GM20431 (cell line): ENCODE measurements around the gene PSG6.
"Not testable (repeated sequence)": the region's sequence is repeated elsewhere in the genome, so short reads cannot be mapped to it uniquely, and the experiment has no call there.

Experiments used
- in situ Hi-C: fragments of 300-500 bp; cut with MseI, MboI; formaldehyde crosslinking; loops from one replicate; pipeline ENCODE4 v1.15.0; 2020; ENCODE audit warnings: low sequenced_read_pairs; ENCODE audit not compliant: unreplicated experiment

The PSG6 gene

DNA sequence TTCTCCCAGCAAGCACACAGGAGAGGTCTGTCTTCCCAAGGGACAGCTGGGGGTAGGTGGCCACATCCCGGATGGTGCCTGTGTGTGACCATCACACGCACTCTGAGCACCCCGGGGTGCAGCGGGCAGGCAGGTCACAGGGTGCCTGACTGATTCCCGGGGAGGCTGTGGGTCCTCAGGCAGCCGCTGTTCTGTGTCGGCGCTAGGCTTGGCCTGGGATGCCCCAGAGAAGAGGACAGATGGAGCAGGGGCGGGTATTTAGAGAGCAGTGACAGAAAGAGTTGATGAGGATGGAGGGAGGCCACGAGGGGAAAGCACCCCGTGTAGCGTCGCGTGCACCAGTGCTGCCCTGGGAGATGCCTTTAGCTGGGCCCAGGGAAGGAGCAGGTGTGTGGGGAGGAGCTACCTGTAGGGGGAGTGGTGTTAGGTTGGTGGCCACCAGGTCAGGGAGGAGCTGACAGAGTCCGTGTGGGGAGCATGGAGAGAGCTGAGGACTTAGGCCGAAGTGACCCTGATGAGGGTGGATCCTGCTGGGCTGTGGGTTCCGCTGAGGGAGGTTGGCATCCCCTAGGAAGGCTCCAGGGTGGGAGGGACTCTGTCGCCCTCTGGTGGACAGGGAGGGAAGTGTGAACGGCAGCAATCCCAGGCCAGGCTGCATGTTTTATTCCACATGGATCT, 60.7 kb downstream of the PSG6 start:
- in situ Hi-C loops: not testable (repeated sequence)

DNA sequence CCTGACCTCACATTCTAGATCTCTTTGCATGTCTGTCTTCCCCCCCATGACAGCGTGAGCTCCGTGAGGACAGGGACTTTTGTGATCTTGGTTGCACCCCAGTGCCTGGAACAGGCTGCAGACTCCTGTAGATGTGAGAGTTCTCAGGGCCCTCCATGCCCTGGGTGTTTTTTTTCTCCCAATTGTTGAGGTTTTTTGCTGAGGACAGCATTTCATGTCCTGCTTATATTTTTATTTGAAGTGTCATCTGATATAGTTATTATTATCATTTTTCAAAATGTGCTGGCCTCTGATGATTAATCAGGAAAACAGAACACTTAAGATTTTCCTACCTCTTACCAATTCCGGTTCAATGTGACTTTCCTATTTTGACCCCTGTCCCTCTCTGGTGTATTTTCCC, 62.9 kb downstream of the PSG6 start:
- in situ Hi-C loops: not testable (repeated sequence)

DNA sequence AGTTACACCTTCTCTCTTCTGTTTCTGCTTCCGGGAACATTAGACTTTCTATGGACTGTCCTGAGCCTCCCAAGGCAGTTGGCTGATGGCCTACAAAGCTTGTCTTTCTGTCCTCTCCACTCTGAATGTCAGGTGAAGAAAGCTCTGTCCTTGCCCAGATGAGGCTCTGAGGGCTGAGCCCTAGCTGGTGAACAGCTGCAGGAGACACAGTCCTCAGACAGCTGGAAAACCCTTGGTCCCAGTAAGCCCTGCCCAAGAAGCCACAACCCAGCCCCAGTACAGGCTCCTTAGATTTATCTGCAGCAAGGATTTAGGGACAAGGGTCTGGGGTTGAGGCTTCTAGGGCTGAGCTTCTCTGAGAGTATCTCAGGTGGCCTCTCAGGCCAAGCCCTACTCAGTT, 64.5 kb downstream of the PSG6 start:
- in situ Hi-C loops: not testable (repeated sequence)

DNA sequence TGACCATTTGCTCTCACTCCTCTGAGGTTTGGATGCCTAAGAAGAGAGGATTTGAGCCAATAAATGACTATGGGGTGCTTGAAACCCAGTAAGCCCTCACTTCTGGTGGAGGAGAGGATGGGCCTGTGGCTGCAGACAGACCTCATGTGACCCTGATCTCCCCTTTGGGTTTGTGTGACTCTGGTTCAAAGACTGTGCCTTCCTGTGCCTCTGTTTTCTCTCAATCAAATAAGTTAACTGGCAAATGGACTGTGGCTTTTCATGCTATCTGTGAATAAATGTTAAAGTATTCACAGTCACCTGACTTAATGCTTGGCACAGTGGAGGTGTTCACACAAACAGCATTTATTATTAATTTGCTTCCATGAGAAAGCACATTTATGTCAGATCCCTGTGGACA, 64.9 kb downstream of the PSG6 start:
- in situ Hi-C loops: not testable (repeated sequence)
